Liver (tissue), 9 donors: ENCODE data around the gene AMDHD1. TPM values are rescaled to one million over a fixed set of nuclear protein-coding genes. Genes with fewer than 3 reads are reported as not detected.
A peak's percentile ranks its signal among the peaks of the same experiment; 100 is the strongest.

Experiments used
- DNase-seq: peaks from one replicate; pipeline ENCODE4 v3.0.0-alpha.2; 2017; ENCODE audit warnings: low spot score
- H3K27ac ChIP-seq, 2 donors: one replicate each; pipeline ENCODE4 v1.7.0; 2013; ENCODE audit warnings: inconsistent platforms in 2 of 2, low read length in 2 of 2, control low read depth in 1 of 2, low read depth in 1 of 2, mild to moderate bottlenecking in 1 of 2
- H3K27me3 ChIP-seq, 4 donors: one replicate each; pipeline versions ENCODE4 v1.6.1 to v1.7.0; 2013; ENCODE audit warnings: low read length in 3 of 4, inconsistent platforms in 1 of 4, mild to moderate bottlenecking in 1 of 4, moderate library complexity in 1 of 4; ENCODE audit not compliant: control insufficient read depth in 4 of 4, insufficient read depth in 4 of 4
- H3K36me3 ChIP-seq, 4 donors: one replicate each; pipeline versions ENCODE4 v1.6.1 to v1.7.0; 2013; ENCODE audit warnings: low read length in 3 of 4, mild to moderate bottlenecking in 3 of 4, low read depth in 1 of 4, moderate library complexity in 1 of 4; ENCODE audit not compliant: control insufficient read depth in 4 of 4, insufficient read depth in 3 of 4
- H3K4me1 ChIP-seq, 4 donors: one replicate each; pipeline versions ENCODE4 v1.6.1 to v1.7.0; 2013; ENCODE audit warnings: low read length in 3 of 4, mild to moderate bottlenecking in 3 of 4, moderate library complexity in 1 of 4; ENCODE audit not compliant: control insufficient read depth in 4 of 4, insufficient read depth in 4 of 4
- H3K4me3 ChIP-seq, 3 donors: one replicate each; pipeline versions ENCODE4 v1.6.1 to v1.7.0; 2013; ENCODE audit warnings: low read length in 3 of 3, control low read depth in 1 of 3, low read depth in 1 of 3, mild to moderate bottlenecking in 1 of 3
- H3K9ac ChIP-seq, 2 donors: one replicate each; pipeline ENCODE4 v1.7.0; 2013; ENCODE audit warnings: low read length in 2 of 2, mild to moderate bottlenecking in 2 of 2, moderate library complexity in 2 of 2, control low read depth in 1 of 2, low read depth in 1 of 2
- H3K9me3 ChIP-seq, 4 donors: one replicate each; pipeline versions ENCODE4 v1.6.1 to v1.7.0; 2013; ENCODE audit warnings: low read length in 3 of 4; ENCODE audit not compliant: control insufficient read depth in 4 of 4
- ATF3 ChIP-seq: IDR thresholded peaks from 2 replicates; pipeline ENCODE4 v1.6.1; 2016; ENCODE audit warnings: antibody characterized with exemption
- CTCF ChIP-seq: fragments of 150-350 bp; IDR thresholded peaks from 2 replicates; pipeline ENCODE4 v1.5.1; 2017; ENCODE audit warnings: improper control_type of control experiment, low read depth, low read length; ENCODE audit not compliant: missing input control
- EGR1 ChIP-seq, 2 donors: IDR thresholded peaks; 2 replicates each; pipeline ENCODE4 v1.6.1; 2016 to 2018; ENCODE audit warnings: antibody characterized with exemption in 2 of 2, low read depth in 2 of 2
- FOXA1 ChIP-seq: IDR thresholded peaks from 2 replicates; pipeline ENCODE4 v1.6.1; 2016; ENCODE audit warnings: antibody characterized with exemption
- GABPA ChIP-seq, 2 donors: IDR thresholded peaks in 1 of 2; conservative IDR thresholded peaks in 1 of 2; 2 replicates each; pipeline ENCODE4 v1.6.1; 2016; ENCODE audit warnings: antibody characterized with exemption in 2 of 2, mild to moderate bottlenecking in 1 of 2, moderate library complexity in 1 of 2
- HNF4G ChIP-seq: IDR thresholded peaks from 2 replicates; pipeline ENCODE4 v1.6.1; 2016; ENCODE audit warnings: antibody characterized with exemption
- JUND ChIP-seq, 2 donors: IDR thresholded peaks; 2 replicates each; pipeline ENCODE4 v1.6.1; 2016; ENCODE audit warnings: antibody characterized with exemption in 2 of 2
- RAD21 ChIP-seq, 2 donors: IDR thresholded peaks; 2 replicates each; pipeline ENCODE4 v1.6.1; 2016; ENCODE audit warnings: antibody characterized with exemption in 2 of 2, mild to moderate bottlenecking in 2 of 2
- REST ChIP-seq: IDR thresholded peaks from 2 replicates; pipeline ENCODE4 v1.6.1; 2016; ENCODE audit warnings: antibody characterized with exemption, mild to moderate bottlenecking
- RXRA ChIP-seq, 2 donors: IDR thresholded peaks; 2 replicates each; pipeline ENCODE4 v1.6.1; 2017 to 2018; ENCODE audit warnings: antibody characterized with exemption in 2 of 2, mild to moderate bottlenecking in 1 of 2
- TAF1 ChIP-seq: conservative IDR thresholded peaks from 2 replicates; pipeline ENCODE4 v1.6.1; 2016; ENCODE audit warnings: antibody characterized with exemption, mild to moderate bottlenecking
- ZBTB33 ChIP-seq: IDR thresholded peaks from 2 replicates; pipeline ENCODE4 v1.6.1; 2016; ENCODE audit warnings: antibody characterized with exemption
- WGBS: extraction: QIAGEN DNeasy Blood & Tissue Kit; methylation state at CpG from one replicate; pipeline ENCODE4 v1.1.7; 2013; 5-methylcytosine and 5-hydroxymethylcytosine counted together
- polyA plus RNA-seq, 2 donors: library from polyadenylated mRNA; stranded (reverse) in 1 of 2; unstranded in 1 of 2; fragments of 200-250 nt in 1 of 2; fragments of >200 nt in 1 of 2; fragmentation: Nextera tagmentation in 1 of 2; extraction: Ambion mirVana in 1 of 2; gene quantifications; one replicate each; pipeline versions ENCODE4 v1.2.1 to v1.2.3, GENCODE V29; 2013 to 2015
- total RNA-seq, 2 donors: library from RNA; depleted of rRNA; stranded (reverse); fragments of >200 nt; gene quantifications; one replicate each; pipeline ENCODE4 v1.2.3, GENCODE V29; 2014
- donor health status: healthy.
- donor health status: healthy.
- donor health status: healthy.
- donor health status: healthy.
- donor health status: healthy.

Gene AMDHD1
- total and polyA plus RNA-seq, 4 donors, result 50.3 to 124 (median 80.7) TPM

- Histone ChIP-seq H3K27ac (no peak overlapping the region), H3K36me3 (peaks cover 0 to 26% (median 11%) of the 10 kb centered on the region in 4 donors), H3K4me1 (peaks cover 8 to 24% (median 16%) of the 10 kb centered on the region in 4 donors), H3K9ac (no peak overlapping the region), H3K9me3 (no peaks in the 10 kb centered on the region), H3K4me3 (no peak overlapping the region), H3K27me3 (no peaks in the 10 kb centered on the region)
- no peak for DNase-seq
- TF ChIP-seq CTCF, result no peak
- TF ChIP-seq HNF4G, result no peak
- no peak for TF ChIP-seq FOXA1
- no peak for TF ChIP-seq RXRA (IDR thresholded peaks at IDR 0.05)
- no peak for TF ChIP-seq ATF3
- no peak for TF ChIP-seq EGR1 (IDR thresholded peaks at IDR 0.05; ENCODE audit: low read depth in 2 of 2)
- no peak for TF ChIP-seq TAF1
- TF ChIP-seq ZBTB33, result no peak
- no peak for TF ChIP-seq GABPA (IDR thresholded peaks at IDR 0.05 in 1 of 2, conservative IDR thresholded peaks at IDR 0.05 in 1 of 2)
- TF ChIP-seq JUND (IDR thresholded peaks at IDR 0.05), result no peak
- WGBS, result 83% methylated on average over 7 of the region's 7 CpGs
Observed at GRCh38 chr12:95962222-95962621, 19.1 kb downstream of the AMDHD1 start.

- TF ChIP-seq RAD21 (IDR thresholded peaks at IDR 0.05) (peak; percentile 42 to 52), REST (no peak)
- no peak overlapping the region for H3K27ac ChIP-seq
- WGBS, result 85% methylated on average over 2 of the region's 2 CpGs
- H3K4me1 ChIP-seq, result peaks cover 8 to 26% (median 16%) of the 10 kb centered on the region in 4 donors
- peaks cover 0 to 26% (median 15%) of the 10 kb centered on the region in 4 donors for H3K36me3 ChIP-seq
- H3K9ac ChIP-seq, result no peak overlapping the region
- DNase-seq, result no peak
- no peak overlapping the region for H3K4me3 ChIP-seq
- no peaks in the 10 kb centered on the region for H3K27me3 ChIP-seq
- H3K9me3 ChIP-seq, result no peaks in the 10 kb centered on the region
Observed at GRCh38 chr12:95963096-95963495, 20.0 kb downstream of the AMDHD1 start.
